Endothelial cell of umbilical vein (primary cell): ENCODE measurements around the gene PTPN3. TPM values are rescaled to one million over a fixed set of nuclear protein-coding genes. Genes with fewer than 3 reads are reported as not detected.

Experiments
- BruUV-seq: library from RNA; stranded (reverse); fragments of 400-500 nt; replicated peaks from 2 replicates; lab custom pipeline; 2021; lab: Mats Ljungman, UMichigan
- CTCF ChIA-PET: fragments of 300-600, 350-600 bp; sonication (Branson Sonifier 250); formaldehyde crosslinking; loops from one replicate; lab custom pipeline; 2021; ENCODE audit warnings: antibody characterized with exemption, inconsistent platforms; lab: Charles Lee
- POLR2A ChIA-PET: fragments of 300-600, 350-600 bp; sonication (Branson Sonifier 250); formaldehyde crosslinking; loops from one replicate; lab custom pipeline; 2021; ENCODE audit warnings: antibody characterized with exemption, inconsistent platforms; lab: Charles Lee
- DNase-seq: peaks from one replicate; pipeline ENCODE4 v3.0.0-alpha.2; 2011; ENCODE audit warnings: low read depth, low spot score
- FAIRE-seq: peaks from 2 replicates; lab custom pipeline; 2011; peaks lifted over from hg19 to GRCh38; lab: Jason Lieb, UNC
- H2AFZ ChIP-seq: 2 replicates; pipeline ENCODE4 v1.6.0; 2012; ENCODE audit warnings: low read depth, low read length, control low read depth, inconsistent platforms
- H3K27ac ChIP-seq: 2 replicates; pipeline ENCODE4 v1.5.1; 2011; ENCODE audit warnings: low read depth, mild to moderate bottlenecking, control low read depth, low read length, moderate library complexity; ENCODE audit not compliant: insufficient read depth
- H3K27me3 ChIP-seq, 2 experiments: 2 replicates each; pipeline versions ENCODE4 v1.6.0 to v1.6.1; 2011; ENCODE audit warnings: low read length in 2 of 2, mixed read lengths in 1 of 2; ENCODE audit not compliant: control insufficient read depth in 2 of 2, insufficient read depth in 2 of 2
- H3K36me3 ChIP-seq, 2 experiments: 2 replicates in 1 of 2; 3 replicates in 1 of 2; pipeline ENCODE4 v1.5.1; 2011; ENCODE audit warnings: low read length in 2 of 2, mild to moderate bottlenecking in 1 of 2, moderate library complexity in 1 of 2; ENCODE audit not compliant: control insufficient read depth in 2 of 2, insufficient read depth in 2 of 2; ENCODE audit errors: extremely low read depth in 1 of 2
- H3K4me1 ChIP-seq: 3 replicates; pipeline ENCODE4 v1.5.1; 2011; ENCODE audit warnings: mild to moderate bottlenecking, low read length; ENCODE audit not compliant: control insufficient read depth, insufficient read depth; ENCODE audit errors: extremely low read depth
- H3K4me2 ChIP-seq: 2 replicates; pipeline ENCODE4 v1.6.1; 2011; ENCODE audit warnings: low read length, control low read depth, mixed read lengths; ENCODE audit not compliant: insufficient read depth
- H3K4me3 ChIP-seq, 3 experiments: fragments of 200-600 bp in 1 of 3; sonication (generic), shearing (Covaris generic) in 1 of 3; replicated peaks in 1 of 3; 2 replicates each; pipeline ENCODE4 v1.5.1; 2011 to 2016; ENCODE audit warnings: control low read depth in 3 of 3, low read length in 3 of 3, mild to moderate bottlenecking in 2 of 3, inconsistent platforms in 1 of 3, low read depth in 1 of 3, moderate library complexity in 1 of 3; ENCODE audit not compliant: insufficient read depth in 1 of 3
- H3K79me2 ChIP-seq: 2 replicates; pipeline ENCODE4 v1.6.0; 2012; ENCODE audit warnings: low read length, inconsistent platforms; ENCODE audit not compliant: control insufficient read depth, insufficient read depth
- H3K9ac ChIP-seq: replicated peaks from 2 replicates; pipeline ENCODE3; 2011; ENCODE audit warnings: low read length, control low read depth; ENCODE audit not compliant: insufficient read depth; ENCODE audit errors: extremely low read depth
- H3K9me1 ChIP-seq: replicated peaks from 3 replicates; pipeline ENCODE4 v1.6.0; 2011; ENCODE audit warnings: mild to moderate bottlenecking, low read length; ENCODE audit not compliant: control insufficient read depth, insufficient read depth; ENCODE audit errors: extremely low read depth
- H3K9me3 ChIP-seq: replicated peaks from 2 replicates; pipeline ENCODE4 v1.5.1; 2012; ENCODE audit warnings: low read length, inconsistent platforms; ENCODE audit not compliant: control insufficient read depth, insufficient read depth
- H4K20me1 ChIP-seq: replicated peaks from 2 replicates; pipeline ENCODE3; 2011; ENCODE audit warnings: mild to moderate bottlenecking, low read length; ENCODE audit not compliant: control insufficient read depth, insufficient read depth; ENCODE audit errors: extremely low read depth
- EZH2 ChIP-seq: IDR thresholded peaks from 2 replicates; pipeline ENCODE4 v1.6.1; 2012; ENCODE audit warnings: borderline replicate concordance, low read depth, mild to moderate bottlenecking, moderate library complexity, low read length, inconsistent platforms; ENCODE audit not compliant: severe bottlenecking
- FOS ChIP-seq: IDR thresholded peaks from 2 replicates; pipeline ENCODE4 v1.6.1; 2011; ENCODE audit warnings: mild to moderate bottlenecking, low read length, moderate library complexity, borderline replicate concordance; ENCODE audit not compliant: insufficient read depth
- GATA2 ChIP-seq: IDR thresholded peaks from 2 replicates; pipeline ENCODE4 v1.7.0; 2011; ENCODE audit warnings: low read depth, mild to moderate bottlenecking, moderate library complexity, mixed read lengths, low read length; ENCODE audit not compliant: insufficient read length, insufficient read depth
- JUN ChIP-seq: IDR thresholded peaks from 2 replicates; pipeline ENCODE4 v1.6.1; 2011; ENCODE audit warnings: borderline replicate concordance, low read depth; ENCODE audit not compliant: insufficient read length, insufficient read depth
- MYC ChIP-seq: IDR thresholded peaks from one replicate; pipeline ENCODE4 v1.6.1; 2011; ENCODE audit warnings: mild to moderate bottlenecking, low read depth, low read length
- POLR2A ChIP-seq: IDR thresholded peaks from 2 replicates; pipeline ENCODE4 v1.6.1; 2012; ENCODE audit warnings: low read depth, mild to moderate bottlenecking, control low read depth, low read length
- POLR2AphosphoS5 ChIP-seq: IDR thresholded peaks from 2 replicates; pipeline ENCODE4 v1.6.1; 2012; ENCODE audit warnings: low read depth, mild to moderate bottlenecking, control low read depth, low read length, moderate library complexity; ENCODE audit not compliant: insufficient read depth
- dilution Hi-C: fragments of 300-500 bp; cut with MboI; formaldehyde crosslinking; loops from one replicate; pipeline ENCODE4 v1.15.0; 2019; ENCODE audit warnings: low sequenced_read_pairs; ENCODE audit not compliant: extremely low pct_ligation_motif_present
- intact Hi-C: fragments of 100-400 bp; cut with micrococcal nuclease; formaldehyde crosslinking; loops from one replicate; pipeline ENCODE4 v1.10.0; 2022
- polyA plus RNA-seq, 4 experiments: library from polyadenylated mRNA; depleted of rRNA in 3 of 4; stranded (reverse) in 3 of 4; unstranded in 1 of 4; fragments of >200 nt; gene quantifications; 2 replicates each; pipeline versions ENCODE4 v1.2.1 to v1.2.3, GENCODE V29; 2011 to 2012; ENCODE audit warnings: missing spikeins in 1 of 4
- total RNA-seq: library from RNA; stranded (reverse); gene quantifications from 2 replicates; pipeline ENCODE4 v1.2.3, GENCODE V29; 2021
- TF ChIP-seq, protein P1 (sequence below), 2 donors: IDR thresholded peaks; 1 replicate in 1 of 2; 2 replicates in 1 of 2; pipeline ENCODE4 v1.5.1; 2011; ENCODE audit warnings: low read length in 2 of 2, mild to moderate bottlenecking in 2 of 2, moderate library complexity in 2 of 2, control low read depth in 1 of 2, inconsistent platforms in 1 of 2, low read depth in 1 of 2; ENCODE audit not compliant: insufficient read depth in 1 of 2; ENCODE audit errors: extremely low read depth in 1 of 2

Gene PTPN3
- total and polyA plus RNA-seq, 2 donors (not counting 3 experiments of a cell fraction or from before 2014, with no cell fraction given): 0.01 TPM; not detected in 1

DNA sequence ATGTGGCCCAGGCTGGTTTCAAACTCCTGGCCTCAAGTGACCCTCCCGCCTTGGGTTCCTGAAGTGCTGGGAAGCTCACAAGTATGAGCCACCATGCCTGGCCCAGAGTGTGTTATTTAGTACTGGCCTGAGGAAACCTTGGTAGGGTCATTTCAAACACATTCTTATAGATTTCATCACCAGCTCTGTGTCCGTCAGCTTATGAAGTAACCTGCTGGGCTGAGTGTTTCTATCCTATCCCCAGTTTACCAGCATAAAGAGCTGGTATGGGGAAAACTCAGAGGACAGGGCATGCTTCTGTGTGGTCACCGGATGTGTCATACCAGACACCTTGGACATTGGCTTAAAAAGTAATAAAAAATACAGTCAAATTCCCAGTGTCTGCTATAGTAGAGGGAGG is 45.3 kb downstream of the PTPN3 start:
- H3K4me1 ChIP-seq: no peaks in the 10 kb centered on the region
- CTCF ChIA-PET: interaction anchor here (1.7 to 1.9 kb wide), 2 partner anchors 12 to 13 kb away, joined by 4 to 20 read pairs; no protein-coding TSS in a partner anchor
- POLR2A ChIA-PET: no interaction called here
- no peak for TF ChIP-seq GATA2
- TF ChIP-seq, protein P1, sequence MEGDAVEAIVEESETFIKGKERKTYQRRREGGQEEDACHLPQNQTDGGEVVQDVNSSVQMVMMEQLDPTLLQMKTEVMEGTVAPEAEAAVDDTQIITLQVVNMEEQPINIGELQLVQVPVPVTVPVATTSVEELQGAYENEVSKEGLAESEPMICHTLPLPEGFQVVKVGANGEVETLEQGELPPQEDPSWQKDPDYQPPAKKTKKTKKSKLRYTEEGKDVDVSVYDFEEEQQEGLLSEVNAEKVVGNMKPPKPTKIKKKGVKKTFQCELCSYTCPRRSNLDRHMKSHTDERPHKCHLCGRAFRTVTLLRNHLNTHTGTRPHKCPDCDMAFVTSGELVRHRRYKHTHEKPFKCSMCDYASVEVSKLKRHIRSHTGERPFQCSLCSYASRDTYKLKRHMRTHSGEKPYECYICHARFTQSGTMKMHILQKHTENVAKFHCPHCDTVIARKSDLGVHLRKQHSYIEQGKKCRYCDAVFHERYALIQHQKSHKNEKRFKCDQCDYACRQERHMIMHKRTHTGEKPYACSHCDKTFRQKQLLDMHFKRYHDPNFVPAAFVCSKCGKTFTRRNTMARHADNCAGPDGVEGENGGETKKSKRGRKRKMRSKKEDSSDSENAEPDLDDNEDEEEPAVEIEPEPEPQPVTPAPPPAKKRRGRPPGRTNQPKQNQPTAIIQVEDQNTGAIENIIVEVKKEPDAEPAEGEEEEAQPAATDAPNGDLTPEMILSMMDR (IDR thresholded peaks at IDR 0.05; ENCODE audit: extremely low read depth in 1 of 2, insufficient read depth in 1 of 2, low read depth in 1 of 2, low read length in 2 of 2): no peak
- TF ChIP-seq POLR2AphosphoS5: no peak
- no peak for TF ChIP-seq EZH2
- TF ChIP-seq MYC: no peak
- no peak for TF ChIP-seq FOS
- no peak for TF ChIP-seq JUN
- no peak for TF ChIP-seq POLR2A
- BruUV-seq: no TSS peak
- no peak overlapping the region for H2AFZ ChIP-seq
- no peaks in the 10 kb centered on the region for H3K36me3 ChIP-seq
- no peak overlapping the region for H3K9ac ChIP-seq
- peaks cover 2% of the 10 kb centered on the region for H4K20me1 ChIP-seq
- H3K9me3 ChIP-seq: no peaks in the 10 kb centered on the region
- H3K27ac ChIP-seq: no peak overlapping the region
- dilution Hi-C loops (no loop called here), intact Hi-C loops (no loop called here)
- no peaks in the 10 kb centered on the region for H3K9me1 ChIP-seq
- H3K4me2 ChIP-seq: no peak overlapping the region
- peaks cover 17 to 30% of the 10 kb centered on the region in 2 experiments for H3K27me3 ChIP-seq
- DNase-seq (no peak), FAIRE-seq (no peak)
- no peaks in the 10 kb centered on the region for H3K79me2 ChIP-seq
- no peak overlapping the region for H3K4me3 ChIP-seq
